Measurements from ENCODE around the gene LASP1NB.
A peak's percentile ranks its signal among the peaks of the same experiment; 100 is the strongest.

Gene LASP1NB

DNA sequence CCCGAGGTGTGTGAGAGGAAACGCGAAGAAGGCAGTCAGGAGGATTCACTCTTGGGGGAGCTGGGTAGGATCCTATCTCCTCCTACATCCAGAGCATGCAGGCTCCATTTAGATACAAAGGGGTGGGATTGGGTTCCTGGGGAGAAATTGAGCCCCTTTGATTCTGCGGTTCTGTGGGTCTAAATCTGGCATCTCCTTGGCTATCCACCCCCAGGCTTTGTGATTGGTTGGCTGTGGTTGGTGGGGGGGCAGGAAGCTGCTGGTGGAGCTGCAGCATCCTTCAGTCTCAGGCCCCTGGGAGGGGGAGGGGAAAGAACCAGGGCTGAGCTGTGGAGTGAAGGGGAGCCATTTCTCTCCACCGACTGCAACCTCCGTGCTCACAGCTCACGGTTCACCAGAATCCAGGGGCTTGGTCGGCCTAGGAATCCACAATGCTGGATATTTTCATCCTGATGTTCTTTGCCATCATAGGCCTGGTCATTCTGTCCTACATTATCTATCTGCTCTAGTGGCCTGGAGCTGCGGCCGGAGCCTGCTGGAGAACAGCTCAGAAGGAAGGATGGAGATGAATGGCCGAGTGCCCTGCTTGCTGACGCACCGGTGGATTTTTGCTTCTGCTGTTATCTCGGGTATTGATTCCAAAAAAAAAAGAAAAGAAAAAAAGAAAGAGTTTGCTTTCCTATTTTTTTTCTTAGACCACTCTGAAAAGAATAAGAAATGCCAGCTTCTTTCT, at the start of gene LASP1NB:
Gene LASP1NB, plus strand, starts transcription at position 352 of the 733 bp plus-strand sequence.
- DNase-seq: peak; percentile 53

DNA sequence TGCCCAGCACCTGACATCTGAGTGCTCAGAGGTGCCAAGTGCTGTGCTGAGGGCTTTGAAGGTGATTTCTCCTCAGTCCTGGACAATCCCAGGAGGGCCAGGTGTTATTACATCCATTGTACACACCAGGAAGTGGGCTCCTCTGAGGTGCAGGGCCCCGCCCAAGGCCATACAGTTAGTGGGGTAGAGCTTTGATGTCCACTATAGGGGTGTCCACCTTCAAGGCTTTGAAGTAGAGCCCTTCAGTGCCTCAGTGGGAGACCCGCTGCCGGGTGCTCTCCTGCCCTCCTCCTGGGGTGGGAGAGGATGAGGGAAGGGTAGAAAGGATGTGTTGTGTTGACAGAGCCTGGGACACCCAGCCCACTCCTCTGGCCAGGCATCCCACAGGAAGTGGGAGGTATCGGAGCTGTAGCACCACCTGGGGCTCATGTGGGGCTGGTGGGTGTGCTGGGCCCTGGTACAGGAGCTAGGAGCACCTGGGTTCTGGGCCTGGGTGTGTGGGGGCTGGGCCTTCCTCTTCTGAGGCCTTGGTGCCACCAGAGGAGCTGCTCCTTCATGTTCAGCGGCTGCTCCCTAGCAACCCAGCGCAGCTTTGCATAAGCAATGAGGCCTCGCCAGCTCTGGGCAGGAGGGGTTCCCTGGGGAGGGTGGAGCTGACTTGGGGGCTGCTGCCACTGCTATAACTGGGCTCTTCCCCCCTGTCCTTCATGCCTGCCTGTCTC, 48.1 kb upstream of the LASP1NB start:
- peak; percentile 68 for DNase-seq

DNA sequence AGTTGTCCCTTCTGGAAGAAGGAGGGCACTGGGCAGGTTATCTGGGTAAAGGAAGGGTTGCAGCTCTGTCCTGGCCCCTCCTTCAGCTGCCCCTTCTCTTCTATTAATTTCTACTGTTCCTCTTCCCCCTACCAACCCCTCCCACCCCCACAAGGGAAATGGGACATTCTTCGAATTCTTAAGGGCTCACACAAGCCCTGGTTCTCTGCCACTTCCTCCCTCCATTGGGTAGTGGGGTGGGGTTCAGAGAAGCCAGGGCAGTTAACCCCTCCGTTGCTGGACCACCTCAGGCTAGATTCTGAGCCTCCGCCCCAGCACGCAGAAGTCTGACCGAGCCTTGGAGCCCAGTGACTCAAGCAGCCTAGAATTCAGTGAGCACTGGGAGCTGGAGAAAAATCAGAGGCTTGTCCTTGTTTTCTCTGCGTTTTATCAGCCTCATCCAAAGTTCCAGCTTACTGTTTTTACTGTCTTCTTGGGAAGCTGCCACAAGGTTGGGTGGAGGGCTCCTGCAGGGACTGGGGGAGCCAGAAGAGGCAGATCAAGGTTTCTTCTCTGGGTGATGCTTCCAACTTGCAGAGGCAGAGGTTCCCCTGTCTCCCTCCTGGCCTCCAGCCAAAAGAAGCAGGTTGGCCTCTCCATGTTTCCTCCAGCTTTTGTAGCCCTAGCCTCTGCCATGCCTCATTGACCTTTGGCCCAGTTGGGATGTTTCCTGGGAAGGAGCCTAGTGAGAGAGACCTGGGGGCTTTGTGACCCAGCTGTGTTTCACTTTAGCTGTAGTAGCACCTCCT, 45.3 kb upstream of the LASP1NB start:
- peak; percentile 55 for DNase-seq

DNA sequence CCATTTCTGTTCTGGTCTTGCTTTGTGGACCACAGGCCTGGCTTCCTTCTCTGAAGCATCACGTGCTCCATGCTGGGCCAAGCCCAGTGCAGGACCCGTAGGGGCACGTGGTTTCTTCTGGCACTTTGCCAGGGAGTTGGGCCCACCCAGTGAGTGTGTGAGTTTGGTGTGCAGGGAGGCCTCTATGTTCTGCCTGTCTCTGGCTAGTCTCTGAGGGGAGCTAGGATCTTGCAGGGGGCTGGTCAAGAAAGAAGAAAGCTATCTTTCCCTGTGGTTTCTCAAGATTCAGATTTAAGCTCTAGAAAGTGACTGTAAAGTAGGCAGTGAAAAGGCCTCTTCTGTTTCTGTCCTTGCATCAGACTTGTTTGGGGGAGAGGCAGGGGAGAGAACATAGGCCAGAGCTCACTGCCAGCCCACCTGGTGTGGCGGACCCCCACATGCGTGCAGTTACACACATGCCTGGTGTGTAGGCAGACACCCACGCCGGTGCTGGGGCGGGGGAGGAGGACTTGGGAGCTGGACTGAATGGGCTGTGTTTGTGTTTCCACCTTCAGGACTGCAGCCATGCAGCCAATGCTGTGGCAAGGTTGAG, 43.7 kb upstream of the LASP1NB start:
- peak; percentile 91 for DNase-seq

DNA sequence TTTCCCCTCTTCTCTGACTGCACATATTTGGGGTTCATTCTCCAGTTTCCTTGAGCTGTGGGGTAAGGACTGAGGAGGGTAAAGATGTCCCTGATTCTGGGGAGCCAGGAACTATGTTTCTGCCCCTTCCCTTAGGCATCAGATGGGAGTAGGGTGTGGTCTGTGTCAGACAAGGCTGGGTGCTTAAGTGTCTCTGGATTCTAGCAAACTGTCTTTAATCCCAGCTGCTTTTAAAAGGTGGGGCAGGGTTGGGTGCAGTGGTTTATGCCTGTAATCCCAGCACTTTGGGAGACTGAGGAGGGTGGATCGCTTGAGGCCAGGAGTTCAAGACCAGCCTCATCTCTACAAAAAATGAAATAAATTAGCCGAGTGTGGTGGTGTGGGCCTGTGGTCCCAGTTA, 42.5 kb upstream of the LASP1NB start:
- DNase-seq: peak; percentile 67

DNA sequence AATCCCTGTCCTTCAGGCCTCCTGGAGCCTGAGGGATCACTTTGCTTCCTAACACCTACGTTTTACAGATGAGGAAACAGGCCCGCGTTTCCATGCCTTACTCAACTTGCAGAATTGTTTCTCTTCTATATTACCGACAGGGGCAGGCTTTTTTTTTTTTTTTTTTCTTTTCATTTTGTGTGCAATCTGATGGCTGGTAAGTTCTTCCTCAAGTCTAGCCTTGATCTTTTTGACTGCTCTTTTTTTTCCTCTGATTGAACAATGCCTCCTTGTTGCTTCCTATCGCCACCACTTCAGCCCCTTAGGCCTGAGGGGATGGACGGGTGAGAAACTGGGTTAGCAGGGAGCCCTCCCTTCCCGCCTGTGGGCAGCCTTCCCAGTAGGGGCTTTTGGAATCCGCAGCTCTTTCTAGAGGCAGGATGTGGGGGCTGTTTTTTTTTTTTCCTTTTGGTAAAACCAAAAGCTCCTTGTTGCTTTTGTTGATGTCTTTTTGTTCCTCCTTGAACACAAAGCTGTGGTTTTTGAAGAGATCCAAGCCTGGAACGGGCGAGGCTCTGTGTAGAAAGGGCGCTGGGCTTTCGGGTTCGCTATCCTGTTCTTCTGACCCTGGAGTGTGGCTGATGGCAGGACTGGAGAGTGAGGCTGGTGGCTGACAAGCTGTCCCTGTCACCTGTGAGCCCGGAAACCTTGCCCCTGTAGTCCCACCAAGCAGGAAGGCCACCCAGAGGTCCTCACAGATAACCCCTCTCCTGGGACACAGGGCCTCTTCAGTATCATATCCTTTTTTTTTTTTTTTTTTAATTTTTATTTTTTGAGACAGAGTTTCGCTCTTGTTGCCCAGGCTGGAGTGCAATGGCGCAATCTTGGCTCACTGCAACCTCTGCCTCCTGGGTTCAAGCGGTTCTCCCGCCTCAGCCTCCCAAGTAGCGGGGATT, 41.6 kb upstream of the LASP1NB start:
- DNase-seq: no peak

DNA sequence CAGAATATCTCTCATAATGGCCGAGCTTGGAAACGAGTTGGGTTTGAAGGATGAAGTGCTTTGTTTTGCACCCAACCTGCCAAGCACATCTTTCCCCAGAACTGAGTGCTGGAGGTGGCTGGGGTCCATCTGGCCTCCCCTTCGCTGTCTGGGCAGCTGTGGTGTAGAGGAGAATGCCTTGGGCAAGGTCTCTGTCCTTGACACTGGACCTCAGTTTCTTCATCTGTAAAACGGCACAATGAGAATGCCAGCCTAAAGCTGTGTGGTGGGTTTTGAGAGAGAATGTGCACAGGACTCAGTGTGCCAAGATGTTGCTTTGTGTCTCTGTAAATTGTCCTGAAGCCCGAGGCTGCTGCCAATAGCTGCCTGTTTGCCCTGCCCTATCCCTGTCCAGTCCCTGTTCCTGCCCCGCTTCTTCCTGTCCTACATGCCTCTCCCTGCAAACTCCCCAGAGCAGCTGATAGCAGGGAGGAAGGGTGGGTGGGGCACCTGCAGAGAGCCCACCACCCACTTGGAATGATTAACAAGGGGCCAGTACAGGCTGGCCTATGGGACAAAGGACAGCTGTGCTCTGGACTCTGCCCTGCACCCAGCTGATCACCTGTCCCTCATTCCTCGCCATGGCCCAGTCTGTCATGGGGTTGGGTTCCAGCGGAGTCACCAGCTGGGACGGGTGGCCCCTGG, 40.2 kb upstream of the LASP1NB start:
- DNase-seq: peak; percentile 61

DNA sequence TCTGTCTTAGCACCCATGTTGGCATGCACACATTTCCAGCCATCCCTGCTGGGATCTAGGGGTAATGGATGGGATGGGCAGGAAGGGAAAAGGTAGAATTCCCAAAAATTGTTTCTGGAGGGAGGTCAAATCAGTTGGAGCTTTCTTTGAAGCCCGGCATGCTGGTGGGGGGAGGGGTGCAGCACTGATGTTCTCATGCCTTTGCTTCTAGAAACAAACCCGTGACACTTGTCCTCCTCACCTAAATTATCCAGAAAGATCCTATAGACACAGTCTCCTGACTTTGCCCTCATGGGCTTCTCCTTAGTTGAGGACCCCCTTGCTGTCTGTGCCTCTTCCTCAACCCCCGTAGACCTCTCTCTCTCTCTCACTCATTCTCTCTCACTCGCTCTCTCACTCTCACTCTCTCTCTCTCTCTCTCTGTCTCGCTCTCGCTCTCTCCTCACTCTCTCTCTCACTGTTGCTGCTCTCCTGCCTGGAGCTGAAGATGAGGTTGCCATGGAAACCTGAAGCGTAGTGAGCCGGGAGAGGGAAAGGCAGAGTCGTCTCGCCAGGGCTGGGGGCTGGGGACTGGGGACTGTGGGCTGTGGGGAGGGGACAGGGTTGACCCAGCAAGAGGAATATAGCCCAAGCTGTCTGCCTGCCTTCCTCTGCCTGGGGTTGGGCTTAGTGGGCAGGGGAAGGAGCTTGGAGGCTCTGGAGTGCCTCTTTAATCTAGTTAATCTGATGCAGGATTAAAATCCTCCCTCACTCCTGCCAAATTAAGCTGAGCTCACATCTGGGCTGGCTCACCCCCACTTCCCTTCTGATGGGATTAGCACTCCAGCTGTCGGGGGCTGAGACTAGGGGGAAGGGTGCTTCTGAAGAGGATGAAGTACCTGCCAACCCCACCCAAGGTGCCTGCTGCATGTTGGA, 39.4 kb upstream of the LASP1NB start:
- peak; percentile 99 for DNase-seq

DNA sequence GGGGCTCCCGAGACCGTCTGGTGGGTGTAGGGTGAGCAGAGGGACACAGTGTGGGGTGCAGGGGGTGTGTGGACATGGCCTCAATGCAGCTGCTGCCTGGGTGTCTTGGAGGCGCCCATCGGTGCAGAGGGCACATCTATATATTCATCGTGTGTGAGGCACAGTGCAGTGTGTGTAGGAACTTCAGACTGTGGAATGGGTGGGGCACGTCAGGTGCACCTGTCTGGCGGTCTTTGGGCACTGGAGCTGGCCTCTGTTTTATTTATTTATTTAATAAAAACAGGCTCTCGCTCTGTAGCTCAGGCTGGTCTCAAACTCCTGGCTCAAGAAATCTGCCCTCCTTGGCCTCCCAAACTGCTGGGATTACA, 38.8 kb upstream of the LASP1NB start:
- no peak for DNase-seq

DNA sequence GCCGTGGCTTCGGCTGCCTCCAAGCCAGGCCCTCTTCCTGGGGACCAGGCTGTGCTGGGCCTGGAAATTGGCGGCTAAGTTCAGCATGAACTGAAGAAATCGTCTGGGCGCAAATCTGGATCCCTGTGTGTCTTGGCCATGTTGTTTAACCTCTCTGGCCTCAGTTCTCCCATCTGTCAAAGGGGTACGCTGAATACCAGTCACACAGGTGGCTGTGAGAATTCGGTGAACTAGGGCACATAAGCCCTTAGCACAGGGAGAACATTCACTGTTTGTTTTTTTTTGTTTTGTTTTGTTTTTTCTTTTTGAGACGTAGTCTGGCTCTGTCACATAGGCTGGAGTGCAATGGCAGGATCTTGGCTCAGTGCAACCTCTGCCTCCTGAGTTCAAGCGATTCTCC, 36.6 kb upstream of the LASP1NB start:
- no peak for DNase-seq

DNA sequence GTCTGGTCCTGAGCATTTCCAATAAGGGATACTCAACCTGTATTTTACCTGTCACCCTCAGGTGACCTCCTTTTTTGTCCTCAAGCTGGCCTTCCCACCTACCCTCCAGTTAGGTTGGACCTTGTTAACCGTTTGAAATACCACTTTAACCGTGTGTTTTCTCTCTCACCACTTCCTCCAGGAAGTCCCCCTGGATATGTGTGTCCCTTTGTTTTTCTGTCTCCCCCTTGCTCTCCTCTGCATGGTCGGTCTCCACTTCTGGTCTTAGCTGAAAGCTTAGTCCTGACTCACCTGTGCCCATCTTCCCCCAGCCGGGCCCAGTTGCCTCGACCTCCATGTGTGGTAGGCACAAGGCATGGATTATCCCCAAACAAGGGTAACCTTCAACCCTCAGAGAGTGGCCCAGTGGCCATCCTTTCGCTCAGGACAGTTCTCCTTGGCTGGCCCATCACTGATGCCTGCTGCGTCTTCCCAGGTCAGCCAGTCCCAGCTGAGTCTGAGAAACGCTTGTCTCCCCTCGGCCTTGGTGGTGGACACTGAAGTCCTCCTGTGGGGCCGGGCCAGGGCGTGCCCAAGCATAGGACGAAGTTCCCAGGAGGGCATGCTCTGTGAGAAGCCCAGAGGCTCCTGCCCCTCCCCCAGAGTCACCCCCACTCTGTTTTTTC, 35.5 kb upstream of the LASP1NB start:
- DNase-seq: no peak

DNA sequence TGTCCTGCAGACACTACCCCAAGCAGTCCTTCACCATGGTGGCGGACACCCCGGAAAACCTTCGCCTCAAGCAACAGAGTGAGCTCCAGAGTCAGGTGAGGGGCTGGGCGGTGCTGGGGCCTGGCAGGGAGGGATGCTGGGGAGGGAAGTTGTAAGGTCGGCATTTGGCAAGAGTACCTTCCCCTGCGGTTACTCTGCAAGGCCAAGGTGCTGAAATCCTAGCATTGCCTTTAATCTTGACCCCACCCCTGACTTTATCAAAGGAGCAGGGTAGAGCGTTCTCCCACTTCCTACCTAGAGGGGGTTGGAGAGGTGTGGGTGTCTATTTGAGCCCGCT, 35.0 kb upstream of the LASP1NB start:
- DNase-seq: no peak

DNA sequence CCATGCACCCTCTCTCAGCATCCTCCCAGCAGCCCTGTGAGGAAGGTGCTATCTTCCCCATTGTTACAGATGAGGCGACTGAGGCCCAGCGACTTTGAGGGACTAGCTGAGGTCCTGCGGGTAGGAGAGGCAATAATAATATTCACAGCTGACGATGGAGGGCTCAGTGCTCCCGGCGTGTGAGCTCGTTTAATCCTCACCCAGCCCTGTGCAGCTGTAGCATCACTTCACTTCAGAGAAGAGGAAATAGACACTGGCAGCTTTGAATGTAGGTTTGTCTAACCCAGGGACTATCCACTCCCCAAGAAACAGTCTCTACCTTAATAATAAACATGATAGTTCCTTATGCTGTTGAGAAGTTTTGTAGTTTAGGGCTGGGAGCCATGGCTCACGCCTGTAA, 34.0 kb upstream of the LASP1NB start:
- peak; percentile 51 for DNase-seq

DNA sequence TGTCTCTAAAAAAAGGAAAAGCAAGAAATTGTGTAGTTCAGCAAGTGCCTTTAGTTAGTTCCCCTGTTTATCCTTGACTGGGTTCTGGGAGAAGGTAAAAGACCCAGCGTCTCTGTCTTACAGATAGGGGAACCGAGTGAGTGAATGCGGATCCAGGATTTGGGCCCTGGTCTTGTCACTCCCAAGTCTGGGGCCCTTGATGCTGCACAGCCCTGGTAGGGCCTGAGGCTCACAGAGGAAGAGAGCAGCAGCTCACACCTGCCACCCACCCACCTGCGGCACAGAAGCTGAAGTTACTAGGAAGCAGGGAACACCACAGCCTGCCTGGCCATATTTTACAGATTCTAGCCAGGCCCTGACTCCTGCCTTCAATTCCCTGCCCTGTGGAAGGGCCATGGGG, 33.3 kb upstream of the LASP1NB start:
- DNase-seq: no peak

DNA sequence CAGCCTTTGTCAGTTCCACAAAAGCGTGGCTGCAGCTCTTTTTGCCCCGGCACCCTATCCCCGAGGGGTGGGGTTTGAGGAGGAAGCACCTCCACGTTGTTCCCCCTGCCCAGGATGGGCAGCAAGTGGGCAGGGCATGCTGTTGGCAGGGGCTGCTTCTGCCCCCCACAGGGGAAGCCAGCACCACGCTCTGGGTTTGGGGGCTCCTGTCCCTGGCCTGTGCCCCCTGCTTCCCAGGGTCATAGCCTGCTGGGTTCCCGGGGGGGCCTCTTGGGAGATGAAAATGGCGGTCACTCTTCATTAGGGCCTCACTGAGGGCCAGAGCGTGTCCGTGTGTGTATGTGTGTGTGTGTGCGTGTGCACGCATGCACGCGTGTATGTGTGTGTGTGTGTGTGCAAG, 32.8 kb upstream of the LASP1NB start:
- no peak for DNase-seq

DNA sequence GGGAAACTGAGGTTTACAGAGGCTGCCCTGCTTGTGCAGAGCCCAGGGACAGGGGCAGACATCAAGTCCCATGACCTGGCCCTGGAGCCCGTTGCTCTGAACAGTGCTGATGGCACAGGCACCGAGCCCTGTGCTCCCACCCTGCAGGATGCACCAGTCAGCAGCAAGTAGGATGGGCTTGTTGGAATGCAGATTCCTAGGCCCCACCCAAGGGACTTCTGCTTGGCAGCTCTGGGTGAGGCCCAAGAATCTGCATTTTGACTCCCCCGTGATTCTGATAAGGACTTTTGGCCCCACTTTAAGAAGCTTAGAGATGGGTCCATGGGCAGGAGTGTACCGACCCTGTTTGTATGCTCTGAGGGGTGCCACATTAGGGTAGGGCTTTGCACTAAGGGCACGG, 32.3 kb upstream of the LASP1NB start:
- DNase-seq: no peak

DNA sequence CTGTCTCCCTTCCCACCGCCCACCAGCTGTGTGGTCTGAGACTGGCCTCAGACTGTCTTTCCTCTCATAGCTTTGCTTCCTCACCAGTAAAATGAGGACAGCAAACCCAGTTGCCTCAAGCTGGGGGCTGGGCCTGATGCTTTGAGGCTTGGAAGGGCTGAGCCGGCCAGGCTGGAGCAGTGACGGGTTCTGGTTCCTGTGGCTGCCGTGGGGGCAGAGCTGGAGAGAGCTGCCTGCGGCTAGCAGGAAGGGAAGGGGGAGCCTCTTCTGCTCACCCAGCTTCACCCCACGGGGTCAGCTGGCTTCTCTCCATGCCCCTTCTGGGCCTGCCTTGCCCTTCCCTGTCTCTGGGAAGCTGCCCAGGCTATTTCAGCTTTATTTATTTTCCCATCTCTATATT, 31.8 kb upstream of the LASP1NB start:
- peak; percentile 23 for DNase-seq

DNA sequence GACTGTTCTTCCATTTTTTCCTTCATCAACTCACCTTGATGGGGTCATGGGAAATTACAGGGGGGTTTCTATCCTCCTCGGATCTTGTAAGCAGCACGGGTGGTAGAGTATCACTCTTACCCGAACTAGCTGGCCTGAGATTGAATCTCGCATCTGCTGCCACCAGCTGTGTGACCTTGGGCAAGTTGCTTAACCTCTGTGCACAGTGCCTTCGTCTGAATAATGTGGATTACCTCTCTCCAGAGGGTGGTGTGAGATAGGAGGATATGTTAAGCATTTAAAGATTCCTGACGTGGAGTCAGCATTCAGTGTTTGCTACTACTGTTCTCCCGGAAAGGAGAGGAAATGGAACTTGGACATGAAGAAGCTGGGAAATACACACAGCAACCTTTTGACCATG, 31.1 kb upstream of the LASP1NB start:
- DNase-seq: peak; percentile 41

DNA sequence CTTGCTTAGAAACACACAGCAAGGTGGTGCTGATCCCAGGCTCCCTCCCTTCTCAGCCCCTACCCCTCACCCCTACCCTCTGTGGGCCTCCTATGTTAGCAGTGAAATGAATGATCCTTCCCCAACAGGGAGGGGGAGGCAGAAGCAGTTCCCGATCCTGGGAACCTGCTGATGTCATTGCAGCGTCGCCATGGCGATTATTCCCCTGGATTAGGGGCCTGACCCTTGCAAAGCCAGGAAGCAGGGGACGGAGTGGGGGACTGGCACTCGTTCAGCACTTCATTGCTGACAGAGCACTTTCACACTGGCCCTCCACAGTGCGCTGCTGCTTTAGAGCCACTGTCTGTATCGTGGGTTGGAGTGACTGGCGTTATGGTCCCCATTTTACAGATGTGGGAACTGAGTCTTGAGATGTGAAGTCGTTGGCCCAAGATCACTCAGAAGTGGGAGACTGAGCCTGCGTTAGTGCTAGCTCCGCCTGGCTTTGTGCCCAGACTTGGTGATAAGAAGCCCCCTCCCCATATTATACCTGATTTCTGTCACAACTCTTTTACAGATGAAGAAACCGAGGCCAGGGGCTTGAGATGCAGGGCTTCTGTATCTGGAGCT, 29.0 kb upstream of the LASP1NB start:
- DNase-seq: peak; percentile 58

DNA sequence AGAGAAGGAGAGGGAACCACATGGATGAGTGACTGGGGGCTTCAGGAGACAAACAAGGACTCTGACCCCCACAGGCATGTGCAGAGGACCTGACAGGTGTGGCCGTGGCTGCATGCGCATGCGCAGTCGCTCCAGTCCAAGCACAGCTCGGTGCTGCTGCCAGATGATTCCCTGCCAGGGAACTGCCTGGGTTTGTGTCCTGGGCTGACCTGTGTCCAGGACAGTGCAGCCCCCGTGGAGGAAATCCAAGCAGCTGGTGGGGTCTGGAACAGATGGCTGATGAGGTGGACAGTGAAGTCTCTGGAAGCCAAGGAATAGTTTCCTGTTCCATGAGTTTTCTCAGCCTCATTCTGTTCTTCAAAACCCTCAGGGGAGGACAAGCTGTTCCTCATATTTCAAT, 28.2 kb upstream of the LASP1NB start:
- DNase-seq: peak; percentile 67
